ENCODE results near the gene EFCC1. TPM values are rescaled to one million over a fixed set of nuclear protein-coding genes. Genes with fewer than 3 reads are reported as not detected.

Gene EFCC1
- total and polyA plus RNA-seq, 8 donors = 0.56 to 6.1 (median 0.73) TPM

GRCh38 chr3:128967748-128968355 lies 33.3 kb upstream of the EFCC1 start:
- FAIRE-seq = no peak
- no peak for DNase-seq
- TF ChIP-seq, protein P1, sequence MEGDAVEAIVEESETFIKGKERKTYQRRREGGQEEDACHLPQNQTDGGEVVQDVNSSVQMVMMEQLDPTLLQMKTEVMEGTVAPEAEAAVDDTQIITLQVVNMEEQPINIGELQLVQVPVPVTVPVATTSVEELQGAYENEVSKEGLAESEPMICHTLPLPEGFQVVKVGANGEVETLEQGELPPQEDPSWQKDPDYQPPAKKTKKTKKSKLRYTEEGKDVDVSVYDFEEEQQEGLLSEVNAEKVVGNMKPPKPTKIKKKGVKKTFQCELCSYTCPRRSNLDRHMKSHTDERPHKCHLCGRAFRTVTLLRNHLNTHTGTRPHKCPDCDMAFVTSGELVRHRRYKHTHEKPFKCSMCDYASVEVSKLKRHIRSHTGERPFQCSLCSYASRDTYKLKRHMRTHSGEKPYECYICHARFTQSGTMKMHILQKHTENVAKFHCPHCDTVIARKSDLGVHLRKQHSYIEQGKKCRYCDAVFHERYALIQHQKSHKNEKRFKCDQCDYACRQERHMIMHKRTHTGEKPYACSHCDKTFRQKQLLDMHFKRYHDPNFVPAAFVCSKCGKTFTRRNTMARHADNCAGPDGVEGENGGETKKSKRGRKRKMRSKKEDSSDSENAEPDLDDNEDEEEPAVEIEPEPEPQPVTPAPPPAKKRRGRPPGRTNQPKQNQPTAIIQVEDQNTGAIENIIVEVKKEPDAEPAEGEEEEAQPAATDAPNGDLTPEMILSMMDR (IDR thresholded peaks at IDR 0.05) = no peak
- Histone ChIP-seq H3K27me3 (no peaks in the 10 kb centered on the region), H3K4me1 (peaks cover 0 to 3% (median 0%) of the 10 kb centered on the region in 3 donors), H3K27ac (no peak overlapping the region), H3K9me3 (no peaks in the 10 kb centered on the region), H3K36me3 (no peaks in the 10 kb centered on the region), H3K4me3 (no peak overlapping the region)
- 66 to 67% methylated on average over 6 of the region's 6 CpGs for WGBS, 2 donors
- ATAC-seq = no peak
- intact Hi-C loops (cut with DNase I) = loop anchor here in 1 of 3 donors (10.0 kb wide), 1 partner anchor 277 kb away; the partner anchor contains the start of gene COPG1

DNA sequence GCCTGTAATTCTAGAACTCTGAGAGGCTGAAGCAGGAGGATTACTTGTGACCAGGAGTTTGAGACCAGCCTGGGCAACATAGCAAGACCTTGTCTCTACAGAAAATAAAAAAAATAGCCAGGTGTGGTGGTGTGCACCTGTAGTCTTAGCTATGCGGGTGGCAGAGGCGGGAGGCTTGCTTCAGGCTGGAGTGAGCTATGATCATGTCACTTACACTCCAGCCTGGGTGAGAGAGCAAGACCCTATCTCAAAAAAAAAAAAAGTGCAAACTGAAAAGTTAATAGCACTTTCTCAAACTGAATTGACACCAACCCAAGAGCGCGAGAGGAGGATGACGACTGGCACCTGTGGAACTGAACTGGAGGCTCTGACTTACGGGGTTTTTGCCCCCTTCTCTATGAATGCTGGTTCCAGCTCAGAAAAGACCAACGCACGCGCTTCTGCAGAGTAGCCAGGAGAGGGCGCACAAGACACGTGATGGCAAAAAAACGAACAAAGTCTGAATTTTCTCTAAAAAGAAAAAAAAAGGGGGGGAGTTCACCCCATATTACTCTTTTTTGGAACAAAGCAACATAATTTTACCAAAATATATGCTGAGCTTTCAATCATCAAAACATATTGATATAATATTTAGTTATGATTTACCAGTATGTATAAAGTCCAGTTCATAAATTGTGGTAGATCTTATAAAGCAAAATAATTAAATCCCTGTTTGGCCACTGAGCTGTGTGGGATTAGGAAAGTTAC lies 30.9 kb upstream of the EFCC1 start:
- DNase-seq = peak in 3 of 6 donors; percentile 37 to 70 (median 41)
- peak; percentile 63 to 90 (median 84) for ATAC-seq
- no peaks in the 10 kb centered on the region for H3K27me3 ChIP-seq
- H3K27ac ChIP-seq = no peak overlapping the region
- 5 to 6% methylated on average over 12 of the region's 12 CpGs for WGBS, 2 donors
- no peaks in the 10 kb centered on the region for H3K36me3 ChIP-seq
- H3K4me3 ChIP-seq = no peak overlapping the region
- no peaks in the 10 kb centered on the region for H3K9me3 ChIP-seq
- peak; percentile 64 for FAIRE-seq
- H3K4me1 ChIP-seq = peaks cover 0 to 3% (median 0%) of the 10 kb centered on the region in 3 donors
- TF ChIP-seq, protein P1 (IDR thresholded peaks at IDR 0.05) = peak; percentile 67 to 84 (median 78)
- intact Hi-C loops (cut with DNase I) = loop anchor here in 2 of 3 donors (10.0 kb wide), 2 partner anchors 125 to 275 kb away; partner anchors contain the start of gene COPG1 (in 2 of the 2)

GRCh38 chr3:128970740-128971047 lies 30.4 kb upstream of the EFCC1 start:
- intact Hi-C loops (cut with DNase I) = loop anchor here in 1 of 3 donors (10.0 kb wide), 2 partner anchors 124 to 274 kb away; partner anchors contain the start of gene COPG1
- Histone ChIP-seq H3K9me3 (no peaks in the 10 kb centered on the region), H3K36me3 (no peaks in the 10 kb centered on the region), H3K4me3 (no peak overlapping the region), H3K27ac (peak overlapping the region in 1 of 4 donors; percentile 41), H3K4me1 (peaks cover 0 to 3% (median 0%) of the 10 kb centered on the region in 3 donors), H3K27me3 (no peaks in the 10 kb centered on the region)
- 39 to 68% methylated on average over 1 of the region's 1 CpG for WGBS, 2 donors
- FAIRE-seq (no peak), ATAC-seq (peak in 3 of 4 donors; percentile 21 to 42 (median 32)), DNase-seq (no peak)
- TF ChIP-seq, protein P1 (IDR thresholded peaks at IDR 0.05) = no peak

DNA sequence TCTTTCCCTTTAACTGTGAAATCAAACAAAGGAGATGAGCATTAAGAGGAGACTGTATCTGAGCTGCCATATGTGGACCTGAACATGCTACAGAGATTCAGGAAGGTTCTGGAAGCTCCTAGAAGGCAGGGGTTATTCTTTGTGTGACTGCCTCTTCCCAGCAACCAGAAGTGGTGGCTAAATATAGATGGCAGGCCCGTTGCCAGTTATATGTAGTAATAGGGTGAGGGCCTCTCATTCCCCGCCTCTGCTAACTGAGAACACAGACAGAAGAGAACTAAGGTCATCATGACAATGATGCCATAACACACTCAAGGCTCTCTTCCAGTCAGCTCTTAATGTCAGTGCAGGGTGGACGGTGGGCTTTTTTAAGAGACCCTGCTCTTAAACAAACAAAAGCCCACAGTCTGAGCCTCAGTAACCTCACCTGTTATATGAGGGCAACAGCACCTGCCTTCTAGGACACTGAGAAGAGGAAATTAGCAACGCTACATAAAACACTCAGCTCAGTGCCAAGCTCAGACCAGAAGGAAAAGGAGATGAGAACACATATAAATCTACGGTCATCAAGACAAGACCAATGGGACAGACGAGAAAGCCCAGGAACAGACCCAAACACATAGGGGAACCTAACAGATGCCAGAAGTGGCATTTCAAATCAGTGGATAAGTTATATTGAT lies 29.5 kb upstream of the EFCC1 start:
- peak in 3 of 4 donors; percentile 39 to 85 (median 65) for ATAC-seq
- Histone ChIP-seq H3K4me1 (peaks cover 0 to 3% (median 0%) of the 10 kb centered on the region in 3 donors), H3K4me3 (no peak overlapping the region), H3K27ac (peak overlapping the region in 1 of 4 donors; percentile 41), H3K36me3 (no peaks in the 10 kb centered on the region), H3K9me3 (no peaks in the 10 kb centered on the region), H3K27me3 (no peaks in the 10 kb centered on the region)
- TF ChIP-seq, protein P1 (IDR thresholded peaks at IDR 0.05) = no peak
- intact Hi-C loops (cut with DNase I) = loop anchor here in 1 of 3 donors (10.0 kb wide), 2 partner anchors 123 to 273 kb away; partner anchors contain the start of gene COPG1
- DNase-seq = no peak
- 65% methylated on average over 6 of the region's 6 CpGs for WGBS, 2 donors
- FAIRE-seq = no peak

Measured in pancreas (tissue), 10 donors.